ENCODE results near the gene GABRG3. TPM values are rescaled to one million over a fixed set of nuclear protein-coding genes. Genes with fewer than 3 reads are reported as not detected.

GABRG3 gene
- total RNA-seq, 1 donor from 2014 or later, result not detected

- no peaks in the 10 kb centered on the region for H3K36me3 Mint-ChIP-seq (ENCODE audit: low read depth)
- DNase-seq (ENCODE audit: low spot score), result no peak
- no peaks in the 10 kb centered on the region for H3K4me1 Mint-ChIP-seq (ENCODE audit: low read depth)
- H3K9me3 Mint-ChIP-seq, result no peaks in the 10 kb centered on the region
- intact Hi-C loops (cut with micrococcal nuclease), result no loop called here
- no peak overlapping the region for H3K4me3 Mint-ChIP-seq (ENCODE audit: low read depth)
- no peak overlapping the region for H3K27ac Mint-ChIP-seq
- H3K27me3 Mint-ChIP-seq (ENCODE audit: low read depth), result no peaks in the 10 kb centered on the region
Measured at GRCh38 chr15:27019687-27020086, 48.7 kb downstream of the GABRG3 start.

DNA sequence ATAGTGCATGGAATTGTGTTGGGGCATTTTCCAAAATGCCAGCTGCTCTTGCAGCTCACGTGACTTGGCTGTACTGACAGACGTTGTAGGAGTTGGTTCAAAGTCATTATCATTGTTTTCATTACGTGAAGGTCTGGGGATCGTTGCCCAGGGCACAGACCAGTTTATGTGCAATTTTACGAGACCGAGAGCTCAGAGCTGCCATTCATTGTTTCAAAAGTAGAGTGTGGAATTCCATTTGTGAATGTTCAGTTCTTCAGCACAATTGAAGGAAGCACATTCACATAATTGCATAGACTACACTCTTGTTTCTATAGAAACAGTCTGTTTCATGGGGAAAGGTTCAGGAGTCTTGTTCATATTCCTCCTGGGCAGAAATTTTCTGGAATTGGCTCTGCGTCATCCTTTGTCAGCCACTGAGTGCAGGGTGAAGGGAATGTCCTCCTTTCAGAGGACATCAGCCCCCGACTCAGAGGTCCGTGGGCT is 54.5 kb downstream of the GABRG3 start:
- Mint-ChIP-seq H3K27me3 (ENCODE audit: low read depth) (no peaks in the 10 kb centered on the region), H3K27ac (no peak overlapping the region), H3K4me1 (ENCODE audit: low read depth) (no peaks in the 10 kb centered on the region), H3K36me3 (ENCODE audit: low read depth) (no peaks in the 10 kb centered on the region), H3K4me3 (ENCODE audit: low read depth) (no peak overlapping the region), H3K9me3 (peaks cover 3% of the 10 kb centered on the region)
- intact Hi-C loops (cut with micrococcal nuclease), result no loop called here
- DNase-seq (ENCODE audit: low spot score), result no peak

- H3K27me3 Mint-ChIP-seq (ENCODE audit: low read depth), result no peaks in the 10 kb centered on the region
- no peak overlapping the region for H3K27ac Mint-ChIP-seq
- H3K36me3 Mint-ChIP-seq (ENCODE audit: low read depth), result no peaks in the 10 kb centered on the region
- intact Hi-C loops (cut with micrococcal nuclease), result no loop called here
- no peaks in the 10 kb centered on the region for H3K4me1 Mint-ChIP-seq (ENCODE audit: low read depth)
- H3K9me3 Mint-ChIP-seq, result peaks cover 3% of the 10 kb centered on the region
- no peak overlapping the region for H3K4me3 Mint-ChIP-seq (ENCODE audit: low read depth)
- no peak for DNase-seq (ENCODE audit: low spot score)
Measured at GRCh38 chr15:27027229-27027628, 56.2 kb downstream of the GABRG3 start.

DNA sequence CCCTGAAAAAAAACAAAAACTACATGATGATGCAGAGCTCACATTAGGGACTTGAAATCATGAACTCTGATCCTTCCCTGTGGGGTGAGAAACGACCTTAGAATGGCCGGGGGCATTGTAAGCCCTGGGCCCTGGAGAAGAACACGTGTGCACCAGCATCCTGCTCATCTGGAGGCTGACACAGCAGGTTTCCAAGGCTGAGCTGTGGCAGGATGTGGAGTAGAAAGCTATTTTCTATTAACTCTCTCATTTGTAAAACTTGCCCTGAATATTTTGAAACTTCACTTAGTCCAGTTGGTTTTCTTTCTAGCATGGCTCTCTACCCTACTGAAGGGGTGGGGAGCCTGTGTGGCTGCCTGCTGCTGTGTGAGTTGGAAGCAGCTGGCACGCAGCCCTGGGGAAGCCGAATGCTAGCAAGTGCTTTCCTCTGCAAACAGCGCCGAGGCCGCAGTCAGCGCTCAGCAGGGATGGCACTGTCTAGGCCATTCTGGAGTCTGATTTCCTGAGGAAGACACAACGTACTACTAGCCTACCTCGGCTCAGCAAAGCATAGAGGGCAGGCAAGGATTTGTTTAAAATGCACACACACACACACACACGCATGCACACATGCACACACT is 58.0 kb downstream of the GABRG3 start:
- Mint-ChIP-seq H3K27me3 (ENCODE audit: low read depth) (no peaks in the 10 kb centered on the region), H3K4me3 (ENCODE audit: low read depth) (no peak overlapping the region), H3K4me1 (ENCODE audit: low read depth) (no peaks in the 10 kb centered on the region), H3K27ac (no peak overlapping the region), H3K36me3 (ENCODE audit: low read depth) (no peaks in the 10 kb centered on the region), H3K9me3 (peaks cover 3% of the 10 kb centered on the region)
- no peak for DNase-seq (ENCODE audit: low spot score)
- intact Hi-C loops (cut with micrococcal nuclease), result no loop called here

- no peaks in the 10 kb centered on the region for H3K4me1 Mint-ChIP-seq (ENCODE audit: low read depth)
- no peak overlapping the region for H3K27ac Mint-ChIP-seq
- no peaks in the 10 kb centered on the region for H3K27me3 Mint-ChIP-seq (ENCODE audit: low read depth)
- no peak overlapping the region for H3K4me3 Mint-ChIP-seq (ENCODE audit: low read depth)
- H3K9me3 Mint-ChIP-seq, result no peaks in the 10 kb centered on the region
- DNase-seq (ENCODE audit: low spot score), result no peak
- H3K36me3 Mint-ChIP-seq (ENCODE audit: low read depth), result no peaks in the 10 kb centered on the region
- intact Hi-C loops (cut with micrococcal nuclease), result no loop called here
Measured at GRCh38 chr15:27036210-27036609, 65.2 kb downstream of the GABRG3 start.

DNA sequence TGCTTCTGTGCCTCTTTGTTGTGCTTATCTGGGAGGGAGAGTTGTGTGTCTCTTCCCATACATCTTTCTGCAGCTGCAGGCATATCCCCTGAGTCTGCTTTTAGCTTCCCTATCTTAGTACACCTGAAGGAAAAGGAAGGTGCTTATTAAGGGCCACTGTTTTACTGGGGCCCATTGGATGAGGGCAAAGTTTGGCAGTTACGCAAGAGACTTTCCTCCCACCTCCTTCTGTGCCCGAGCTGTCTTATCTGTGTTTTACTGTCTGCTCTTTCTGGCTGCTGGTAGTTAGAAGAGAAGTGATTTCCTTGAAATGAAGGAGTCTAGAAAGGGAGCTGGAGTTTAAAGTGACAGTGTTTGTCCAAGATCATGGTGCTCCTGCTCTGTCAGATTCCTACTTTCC is 66.5 kb downstream of the GABRG3 start:
- intact Hi-C loops (cut with micrococcal nuclease), result no loop called here
- peaks cover 1% of the 10 kb centered on the region for H3K9me3 Mint-ChIP-seq
- H3K36me3 Mint-ChIP-seq (ENCODE audit: low read depth), result no peaks in the 10 kb centered on the region
- H3K27me3 Mint-ChIP-seq (ENCODE audit: low read depth), result no peaks in the 10 kb centered on the region
- no peak overlapping the region for H3K4me3 Mint-ChIP-seq (ENCODE audit: low read depth)
- DNase-seq (ENCODE audit: low spot score), result no peak
- H3K27ac Mint-ChIP-seq, result no peak overlapping the region
- H3K4me1 Mint-ChIP-seq (ENCODE audit: low read depth), result no peaks in the 10 kb centered on the region

DNA sequence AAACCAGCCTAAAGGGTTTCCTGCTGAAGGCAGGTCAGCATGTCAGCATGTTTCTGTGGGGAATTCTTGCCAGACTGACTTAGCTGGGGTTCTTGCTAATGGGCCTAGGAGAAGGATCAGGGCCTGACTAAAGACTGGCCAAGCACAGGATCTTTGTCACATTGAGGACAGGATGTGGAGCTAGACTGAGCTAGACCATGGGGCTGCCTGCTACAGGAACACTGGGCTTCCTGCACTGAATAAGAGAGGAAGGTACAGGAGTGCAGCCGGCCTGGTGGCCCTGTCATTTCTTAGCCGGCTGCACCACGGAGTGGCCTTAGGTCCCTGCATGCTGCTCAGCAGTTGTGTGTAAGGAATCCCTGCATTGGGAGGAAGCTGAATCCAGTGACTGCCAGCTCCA is 68.2 kb downstream of the GABRG3 start:
- Mint-ChIP-seq H3K27me3 (ENCODE audit: low read depth) (no peaks in the 10 kb centered on the region), H3K4me1 (ENCODE audit: low read depth) (no peaks in the 10 kb centered on the region), H3K9me3 (peaks cover 5% of the 10 kb centered on the region), H3K36me3 (ENCODE audit: low read depth) (no peaks in the 10 kb centered on the region), H3K27ac (no peak overlapping the region), H3K4me3 (ENCODE audit: low read depth) (no peak overlapping the region)
- no peak for DNase-seq (ENCODE audit: low spot score)
- intact Hi-C loops (cut with micrococcal nuclease), result no loop called here

DNA sequence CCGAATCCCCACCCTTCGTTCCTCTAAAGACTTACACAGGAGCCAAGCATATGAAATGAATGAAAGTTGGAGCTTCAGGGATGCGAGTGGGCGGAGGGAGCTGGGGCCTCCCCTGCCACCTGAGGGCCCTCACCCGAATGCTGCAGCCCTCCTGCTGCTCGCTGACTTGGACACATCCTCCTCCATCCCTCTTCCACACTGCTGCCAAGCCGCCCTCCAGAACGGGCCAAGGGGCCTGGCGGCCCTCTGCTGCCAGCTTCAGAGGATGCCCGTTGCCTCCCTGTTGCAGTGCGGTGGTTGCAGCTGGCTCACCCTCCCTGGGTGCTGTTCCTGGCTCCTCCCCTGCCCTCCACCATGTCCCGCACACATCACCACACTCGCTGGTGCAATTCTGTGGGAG is 71.2 kb downstream of the GABRG3 start:
- H3K4me3 Mint-ChIP-seq (ENCODE audit: low read depth), result no peak overlapping the region
- no peaks in the 10 kb centered on the region for H3K4me1 Mint-ChIP-seq (ENCODE audit: low read depth)
- no peak for DNase-seq (ENCODE audit: low spot score)
- intact Hi-C loops (cut with micrococcal nuclease), result no loop called here
- no peak overlapping the region for H3K27ac Mint-ChIP-seq
- no peaks in the 10 kb centered on the region for H3K36me3 Mint-ChIP-seq (ENCODE audit: low read depth)
- H3K9me3 Mint-ChIP-seq, result peaks cover 5% of the 10 kb centered on the region
- no peaks in the 10 kb centered on the region for H3K27me3 Mint-ChIP-seq (ENCODE audit: low read depth)

DNA sequence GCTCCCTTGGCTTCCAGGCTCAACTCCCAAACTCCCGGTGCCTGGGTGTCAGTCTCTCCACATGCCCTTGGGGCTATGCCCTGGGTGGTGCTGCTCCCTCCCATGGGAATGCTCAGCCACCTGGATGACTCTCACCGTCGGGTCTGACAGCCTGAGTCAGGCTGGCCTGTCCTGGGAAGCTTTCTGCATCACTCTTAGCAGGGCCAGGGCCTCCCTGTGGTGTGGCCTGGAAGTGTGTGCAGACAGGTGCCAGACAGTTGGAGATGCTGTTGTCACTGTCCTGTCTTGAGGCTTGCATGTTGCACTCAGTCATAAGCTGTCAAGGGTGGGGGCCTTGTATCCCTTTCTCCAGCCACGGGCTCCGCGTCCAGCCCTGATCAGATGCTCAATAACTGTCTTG is 71.7 kb downstream of the GABRG3 start:
- Mint-ChIP-seq H3K4me1 (ENCODE audit: low read depth) (no peaks in the 10 kb centered on the region), H3K9me3 (peaks cover 5% of the 10 kb centered on the region), H3K27me3 (ENCODE audit: low read depth) (no peaks in the 10 kb centered on the region), H3K27ac (no peak overlapping the region), H3K4me3 (ENCODE audit: low read depth) (no peak overlapping the region), H3K36me3 (ENCODE audit: low read depth) (no peaks in the 10 kb centered on the region)
- no peak for DNase-seq (ENCODE audit: low spot score)
- intact Hi-C loops (cut with micrococcal nuclease), result no loop called here

- intact Hi-C loops (cut with micrococcal nuclease), result no loop called here
- Mint-ChIP-seq H3K4me1 (ENCODE audit: low read depth) (no peaks in the 10 kb centered on the region), H3K4me3 (ENCODE audit: low read depth) (no peak overlapping the region), H3K36me3 (ENCODE audit: low read depth) (no peaks in the 10 kb centered on the region), H3K27me3 (ENCODE audit: low read depth) (no peaks in the 10 kb centered on the region), H3K9me3 (peaks cover 5% of the 10 kb centered on the region), H3K27ac (no peak overlapping the region)
- no peak for DNase-seq (ENCODE audit: low spot score)
Measured at GRCh38 chr15:27043770-27044169, 72.8 kb downstream of the GABRG3 start.

DNA sequence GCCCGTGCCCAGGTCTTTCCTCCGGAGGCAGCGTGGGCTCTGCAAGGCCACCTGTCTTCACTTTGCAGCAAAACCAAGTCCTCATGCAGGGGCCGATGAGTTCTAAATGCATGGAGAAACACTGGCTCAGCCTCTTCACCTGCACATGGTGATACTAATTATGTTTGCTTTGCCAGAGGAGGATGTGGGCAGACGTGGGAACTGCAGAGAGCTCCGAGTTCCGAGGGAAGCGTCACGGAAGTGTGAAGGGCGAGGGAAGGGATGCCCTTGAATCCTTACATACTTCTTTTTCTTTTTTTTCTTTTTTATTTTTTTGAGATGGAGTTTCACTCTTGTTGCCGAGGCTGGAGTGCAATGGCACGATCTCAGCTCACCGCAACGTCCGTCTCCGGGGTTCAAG is 74.8 kb downstream of the GABRG3 start:
- intact Hi-C loops (cut with micrococcal nuclease), result no loop called here
- no peak for DNase-seq (ENCODE audit: low spot score)
- H3K27me3 Mint-ChIP-seq (ENCODE audit: low read depth), result no peaks in the 10 kb centered on the region
- H3K4me3 Mint-ChIP-seq (ENCODE audit: low read depth), result no peak overlapping the region
- H3K27ac Mint-ChIP-seq, result no peak overlapping the region
- no peaks in the 10 kb centered on the region for H3K4me1 Mint-ChIP-seq (ENCODE audit: low read depth)
- H3K36me3 Mint-ChIP-seq (ENCODE audit: low read depth), result no peaks in the 10 kb centered on the region
- peaks cover 5% of the 10 kb centered on the region for H3K9me3 Mint-ChIP-seq

DNA sequence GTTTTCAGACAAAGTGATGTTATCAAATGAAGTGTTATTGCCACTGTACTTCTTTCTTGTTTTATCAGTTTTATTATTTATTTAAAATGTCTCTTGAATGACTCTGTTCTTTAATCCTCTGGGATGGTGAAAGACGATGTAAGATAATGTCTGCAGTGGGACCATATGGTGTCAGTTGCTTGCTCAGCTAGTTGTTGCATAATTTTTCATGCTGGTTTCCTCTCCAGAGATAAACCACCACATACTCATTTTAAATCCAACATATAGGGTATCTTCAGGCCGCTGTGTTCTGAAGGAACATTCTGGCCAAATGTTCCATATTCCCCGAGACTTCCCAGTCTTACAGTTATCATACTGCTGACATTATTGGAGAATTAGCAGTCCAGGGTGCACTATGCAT is 75.9 kb downstream of the GABRG3 start:
- Mint-ChIP-seq H3K27ac (no peak overlapping the region), H3K4me3 (ENCODE audit: low read depth) (no peak overlapping the region), H3K9me3 (peaks cover 5% of the 10 kb centered on the region), H3K36me3 (ENCODE audit: low read depth) (no peaks in the 10 kb centered on the region), H3K4me1 (ENCODE audit: low read depth) (no peaks in the 10 kb centered on the region), H3K27me3 (ENCODE audit: low read depth) (no peaks in the 10 kb centered on the region)
- intact Hi-C loops (cut with micrococcal nuclease), result no loop called here
- no peak for DNase-seq (ENCODE audit: low spot score)

DNA sequence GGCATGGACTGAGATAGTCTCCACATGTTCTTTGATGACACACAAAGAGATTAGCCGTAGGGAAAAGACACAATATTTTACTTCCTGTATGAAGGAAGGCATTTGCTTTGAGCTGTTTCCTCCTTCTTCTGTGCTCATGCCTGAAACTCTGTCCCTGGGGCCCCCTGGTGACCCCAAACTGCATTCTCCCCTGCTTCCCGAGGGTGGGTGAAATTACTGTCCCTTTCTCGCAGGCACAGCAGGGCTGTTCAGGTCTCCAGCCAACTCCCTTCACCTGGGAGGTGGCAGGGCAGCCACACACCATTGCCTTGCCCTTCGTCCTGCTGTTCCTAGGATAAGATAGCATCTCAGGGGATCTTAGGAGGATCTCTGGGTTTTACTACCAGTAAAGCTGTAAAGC is 79.2 kb downstream of the GABRG3 start:
- DNase-seq (ENCODE audit: low spot score), result no peak
- H3K4me1 Mint-ChIP-seq (ENCODE audit: low read depth), result no peaks in the 10 kb centered on the region
- no peak overlapping the region for H3K4me3 Mint-ChIP-seq (ENCODE audit: low read depth)
- H3K27ac Mint-ChIP-seq, result no peak overlapping the region
- H3K9me3 Mint-ChIP-seq, result peaks cover 8% of the 10 kb centered on the region
- no peaks in the 10 kb centered on the region for H3K27me3 Mint-ChIP-seq (ENCODE audit: low read depth)
- H3K36me3 Mint-ChIP-seq (ENCODE audit: low read depth), result no peaks in the 10 kb centered on the region
- intact Hi-C loops (cut with micrococcal nuclease), result no loop called here

- Mint-ChIP-seq H3K4me1 (ENCODE audit: low read depth) (no peaks in the 10 kb centered on the region), H3K27me3 (ENCODE audit: low read depth) (no peaks in the 10 kb centered on the region), H3K36me3 (ENCODE audit: low read depth) (no peaks in the 10 kb centered on the region), H3K27ac (no peak overlapping the region), H3K9me3 (peaks cover 8% of the 10 kb centered on the region), H3K4me3 (ENCODE audit: low read depth) (no peak overlapping the region)
- no peak for DNase-seq (ENCODE audit: low spot score)
- intact Hi-C loops (cut with micrococcal nuclease), result no loop called here
Measured at GRCh38 chr15:27054426-27054825, 83.4 kb downstream of the GABRG3 start.

Data from activated T-helper 2 cell treated with anti-CD3 and anti-CD28 coated beads, Interferon-gamma antibody, Interleukin-2, Interleukin-4, amounts not matched to agents 10 μg/mL and 5 μg/mL and 100 μg/mL, durations not matched to agents 14 hours and 24 hours and 36 hours (primary cell).